Stimulated activated CD4-positive, alpha-beta T cell treated with anti-CD3 and anti-CD28 coated beads, Interleukin-15, amount 100 ng/mL, for 24 hours (primary cell): ENCODE data around the gene CEMP1.

Source experiments
- DNase-seq: peaks from one replicate; pipeline ENCODE4 v3.0.0-alpha.2; 2020

Gene CEMP1

GRCh38 chr16:2483939-2484897, 47.0 kb downstream of the CEMP1 start:
- DNase-seq = no peak

GRCh38 chr16:2482708-2483534, 48.3 kb downstream of the CEMP1 start:
- DNase-seq = no peak

- no peak for DNase-seq
Measured at GRCh38 chr16:2482249-2482648, 49.0 kb downstream of the CEMP1 start.

- DNase-seq = no peak
Measured at GRCh38 chr16:2481676-2482075, 49.5 kb downstream of the CEMP1 start.

- DNase-seq = no peak
Measured at GRCh38 chr16:2480948-2481347, 50.3 kb downstream of the CEMP1 start.
